ENCODE measurements around the gene TCP1.

- no peak for TF ChIP-seq CTCF (IDR thresholded peaks at IDR 0.05; ENCODE audit: poor library complexity, severe bottlenecking)
- no peak for TF ChIP-seq EZH2 (IDR thresholded peaks at IDR 0.05; ENCODE audit: borderline replicate concordance, insufficient read depth, low read length, poor library complexity, severe bottlenecking)
- no peak for TF ChIP-seq POLR2AphosphoS5 (IDR thresholded peaks at IDR 0.05)
- TF ChIP-seq EP300 (conservative IDR thresholded peaks at IDR 0.05; ENCODE audit: poor library complexity, severe bottlenecking) = peak; percentile 33
- no peak for TF ChIP-seq RAD21 (conservative IDR thresholded peaks at IDR 0.05)
- TF ChIP-seq REST (IDR thresholded peaks at IDR 0.05; ENCODE audit: borderline replicate concordance) = no peak
- no peak for TF ChIP-seq TAF1 (IDR thresholded peaks at IDR 0.05; ENCODE audit: low read depth)
- no peak for TF ChIP-seq SMC3 (conservative IDR thresholded peaks at IDR 0.05; ENCODE audit: poor library complexity)
- TF ChIP-seq MXI1 (conservative IDR thresholded peaks at IDR 0.05; ENCODE audit: poor library complexity, severe bottlenecking) = no peak
These were observed 17.9 kb upstream of the TCP1 start for GRCh38 chr6:159807150-159807858.

All from neural cell (in vitro differentiated cells).